NCI-H1417 (cell line): ENCODE measurements around the gene GK.
"Not testable (repeated sequence)": the region's sequence is repeated elsewhere in the genome, so short reads cannot be mapped to it uniquely, and the experiment has no call there.

ENCODE experiments used
- DNase-seq, 3 experiments: peaks; one replicate each; lab custom pipeline; 2025; lab: John Stamatoyannopoulos, UW

Gene GK

DNA sequence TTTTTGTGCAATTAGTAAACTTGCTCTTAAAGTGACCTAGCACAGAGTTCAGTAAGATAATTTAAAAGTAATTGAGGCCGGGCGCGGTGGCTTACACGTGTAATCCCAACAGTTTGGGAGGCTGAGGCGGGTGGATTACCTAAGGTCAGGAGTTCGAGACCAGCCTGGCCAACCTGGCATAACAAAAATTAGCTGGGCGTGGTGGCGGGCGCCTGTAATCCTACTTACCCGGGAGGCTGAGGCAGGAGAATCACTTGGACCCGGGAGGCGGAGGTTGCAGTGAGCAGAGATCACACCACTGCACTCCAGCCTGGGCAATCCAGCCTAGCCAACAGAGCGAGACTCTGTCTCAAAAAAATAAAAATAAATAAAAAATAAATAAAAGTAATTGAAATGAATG is 1.2 kb downstream of the GK start:
- DNase-seq: not testable (repeated sequence)

DNA sequence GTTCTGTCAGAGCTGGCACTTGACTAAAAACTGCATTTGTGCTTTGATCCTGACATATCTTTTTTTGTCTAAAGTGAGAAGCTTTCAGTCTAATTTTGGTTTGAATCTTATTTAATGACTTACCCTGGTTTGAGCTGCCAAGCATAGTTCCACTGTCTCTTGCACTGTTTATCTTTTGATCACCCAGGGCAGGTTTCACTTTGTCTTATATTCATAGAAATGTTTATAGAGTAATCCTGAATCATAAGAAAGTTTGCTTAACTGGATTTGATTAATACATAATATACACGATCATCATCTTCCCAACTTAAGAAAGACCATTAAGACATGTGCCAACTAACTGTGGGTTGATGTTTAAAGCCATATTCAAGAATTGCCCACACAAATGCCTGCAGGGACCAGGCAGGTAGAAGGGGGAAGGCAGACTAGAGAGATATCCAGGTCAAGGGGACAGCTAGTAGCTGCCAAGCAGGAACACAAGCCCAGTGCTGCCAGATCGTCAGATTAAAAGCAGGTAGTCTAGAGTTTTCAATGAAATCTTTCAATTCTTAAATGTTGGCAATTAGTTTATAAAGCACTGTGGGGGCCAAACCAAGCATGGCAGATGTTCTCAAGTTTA is 1.9 kb downstream of the GK start:
- no peak for DNase-seq

DNA sequence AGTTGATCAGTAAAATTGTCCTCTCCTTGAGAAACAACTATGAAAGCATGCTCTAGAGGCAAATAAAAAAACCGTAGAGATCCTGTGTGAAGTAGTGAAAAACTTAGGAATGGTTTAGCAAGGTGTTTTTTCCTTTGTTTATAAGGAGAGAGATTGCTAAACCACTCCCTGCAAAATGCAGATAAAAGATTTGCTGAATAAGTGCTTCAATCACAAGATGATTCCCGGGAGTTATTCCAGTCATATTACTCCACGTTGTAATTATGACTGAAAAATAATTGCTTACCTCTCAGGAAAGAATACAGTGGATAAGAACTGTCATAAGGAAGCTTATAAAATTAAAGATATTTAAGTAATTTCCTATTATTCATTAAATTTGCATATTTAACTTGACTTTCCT is 2.8 kb downstream of the GK start:
- DNase-seq: no peak

DNA sequence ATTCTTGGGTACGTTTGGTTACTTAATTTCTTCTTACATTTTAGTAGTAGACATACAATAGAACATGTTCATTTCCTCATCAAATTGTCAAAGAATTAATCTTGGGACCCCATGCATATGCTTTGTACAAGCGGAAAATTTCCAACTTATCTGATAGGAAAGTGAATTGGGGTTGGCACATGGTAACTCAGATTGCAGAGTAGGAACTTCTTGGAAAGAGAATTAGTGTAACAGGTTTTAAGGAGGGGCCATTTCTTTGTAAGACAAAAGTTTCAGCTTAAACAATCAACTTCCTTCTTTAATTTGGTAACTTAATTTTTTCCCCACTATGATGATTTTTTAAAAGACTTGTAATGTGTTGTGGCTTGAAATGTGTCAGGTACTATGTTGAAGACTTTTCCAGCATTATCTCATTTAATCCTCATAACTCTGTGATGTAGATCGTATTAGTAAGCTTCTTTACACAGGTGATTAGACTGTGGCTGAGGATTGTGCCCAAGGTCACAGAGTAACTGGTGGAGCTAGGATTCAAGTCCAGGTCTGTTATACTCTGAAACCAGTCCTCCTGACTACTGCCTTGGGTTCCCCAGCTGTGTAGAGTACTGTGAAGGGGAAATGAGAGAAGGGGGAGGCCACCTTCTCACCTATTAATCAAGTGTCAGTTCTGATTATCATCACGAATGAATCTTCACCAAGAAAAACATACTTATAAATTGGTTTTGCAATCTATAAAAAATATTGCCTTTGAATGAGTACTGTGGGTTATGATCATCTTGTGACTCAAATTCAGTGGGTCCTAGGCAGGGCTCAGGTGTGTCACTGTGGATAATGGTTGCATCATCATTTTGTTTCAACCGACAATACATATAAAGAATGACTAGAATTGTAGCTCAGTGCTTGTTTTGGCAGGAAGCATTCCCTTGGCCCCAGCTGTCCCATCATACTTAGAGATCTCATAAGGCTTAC is 4.3 kb downstream of the GK start:
- DNase-seq: no peak

DNA sequence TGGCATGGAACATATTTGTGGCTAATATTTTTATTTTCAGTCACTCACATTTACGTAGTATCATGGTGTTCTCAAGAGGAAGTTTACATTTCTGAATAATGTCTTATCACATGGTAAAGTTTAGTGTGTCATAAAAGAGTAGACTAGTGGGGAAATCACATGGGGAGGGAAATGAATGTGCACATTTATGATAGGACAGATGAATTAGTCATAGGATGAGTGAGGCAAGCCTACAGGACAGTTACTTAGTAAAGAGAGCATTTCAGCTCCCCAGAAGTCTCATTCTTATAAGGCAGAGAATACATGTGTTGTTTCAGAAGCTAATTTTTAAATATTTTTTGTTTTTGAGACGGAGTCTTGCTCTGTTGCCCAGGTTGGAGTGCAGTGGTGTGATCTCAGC is 6.2 kb downstream of the GK start:
- DNase-seq: no peak

DNA sequence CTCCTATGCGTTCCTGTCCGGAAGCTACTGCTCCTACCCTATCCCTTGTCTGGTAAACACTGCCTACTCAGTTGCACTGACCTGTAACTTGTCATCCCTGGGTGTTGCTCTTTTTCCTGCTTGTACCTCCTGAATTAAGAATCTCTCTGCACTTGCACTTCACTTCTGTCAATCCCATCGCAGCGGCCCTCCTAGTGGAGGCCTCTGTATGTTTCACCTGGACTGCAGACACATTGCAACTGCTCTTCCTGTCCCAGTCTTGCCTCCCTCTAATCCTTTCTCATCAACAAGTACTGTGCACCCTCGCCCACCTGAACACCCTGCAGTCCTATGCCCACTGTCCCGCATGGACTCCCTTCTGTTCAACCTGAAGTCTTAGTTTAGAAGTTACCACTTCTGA is 8.0 kb downstream of the GK start:
- DNase-seq: no peak

DNA sequence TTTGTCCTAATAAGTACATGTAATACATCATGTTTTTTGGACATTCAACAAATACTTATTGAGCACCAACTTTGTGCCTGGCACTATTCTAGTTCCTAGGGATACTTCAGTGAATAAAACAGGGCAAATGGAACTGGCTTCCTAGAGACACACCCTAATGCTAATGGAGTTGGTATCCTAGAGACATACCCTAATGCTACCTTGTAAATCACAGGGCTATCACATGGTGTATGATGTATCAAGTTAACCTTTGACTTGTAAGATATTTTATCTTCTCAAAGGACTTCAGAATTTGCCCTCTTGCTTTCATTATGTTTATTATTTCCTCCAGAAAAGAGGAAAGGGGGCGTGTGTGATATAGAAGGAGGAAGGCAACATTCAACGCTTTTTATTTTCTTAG is 10.1 kb downstream of the GK start:
- no peak for DNase-seq

DNA sequence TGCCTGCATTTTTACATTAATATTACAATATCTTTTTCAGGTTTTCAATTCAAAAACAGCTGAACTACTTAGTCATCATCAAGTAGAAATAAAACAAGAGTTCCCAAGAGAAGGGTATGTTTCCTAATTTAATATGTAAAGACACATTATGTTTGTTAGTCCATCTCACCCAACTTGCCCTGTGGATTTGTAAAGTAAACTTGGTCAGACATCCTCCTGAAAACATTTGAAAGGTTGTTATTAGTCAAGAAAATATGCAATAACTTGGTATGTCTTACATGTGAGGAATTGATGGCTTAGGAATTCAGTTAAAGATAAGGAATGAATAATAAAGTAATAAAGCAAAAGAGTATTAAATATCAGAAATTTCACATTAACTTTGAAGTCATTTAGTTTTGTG is 12.2 kb downstream of the GK start:
- no peak for DNase-seq

DNA sequence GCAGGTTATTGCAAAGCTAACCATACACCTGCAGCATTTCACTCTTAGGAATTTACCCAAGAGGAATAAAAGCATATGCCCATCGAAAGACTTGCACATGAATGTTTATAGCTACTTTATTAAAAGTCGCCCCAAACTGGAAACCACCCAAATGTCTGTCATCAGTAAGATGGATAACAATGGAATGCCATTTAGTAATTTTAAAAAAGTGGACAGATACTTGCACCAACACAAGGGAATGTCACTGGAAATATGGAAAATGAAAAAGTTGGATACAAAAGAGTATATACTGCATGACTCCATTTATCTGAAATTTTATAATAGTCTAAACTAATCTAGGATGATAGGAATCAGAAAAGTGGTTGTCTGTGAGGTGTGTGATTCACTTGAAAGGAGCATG is 12.9 kb downstream of the GK start:
- DNase-seq: no peak

DNA sequence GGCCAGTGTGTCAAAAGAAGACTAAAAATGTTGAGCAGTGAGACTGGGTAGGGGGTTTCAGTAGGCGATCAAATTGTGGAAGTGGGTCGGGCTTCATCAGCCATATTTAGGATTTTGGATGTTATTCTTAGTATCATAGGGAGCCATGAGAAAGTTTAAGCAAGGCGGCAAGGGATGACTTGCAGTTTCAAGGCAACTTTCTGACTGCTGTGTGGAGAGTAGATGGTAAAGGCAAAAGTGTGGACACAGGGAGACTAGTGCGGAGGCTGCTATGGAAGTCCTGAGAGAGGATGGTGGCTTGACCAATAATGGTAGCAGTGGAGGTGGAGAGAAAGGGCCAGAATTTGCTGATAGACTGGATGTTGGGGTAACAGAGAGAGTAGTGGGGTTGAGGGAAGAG is 15.4 kb downstream of the GK start:
- no peak for DNase-seq

DNA sequence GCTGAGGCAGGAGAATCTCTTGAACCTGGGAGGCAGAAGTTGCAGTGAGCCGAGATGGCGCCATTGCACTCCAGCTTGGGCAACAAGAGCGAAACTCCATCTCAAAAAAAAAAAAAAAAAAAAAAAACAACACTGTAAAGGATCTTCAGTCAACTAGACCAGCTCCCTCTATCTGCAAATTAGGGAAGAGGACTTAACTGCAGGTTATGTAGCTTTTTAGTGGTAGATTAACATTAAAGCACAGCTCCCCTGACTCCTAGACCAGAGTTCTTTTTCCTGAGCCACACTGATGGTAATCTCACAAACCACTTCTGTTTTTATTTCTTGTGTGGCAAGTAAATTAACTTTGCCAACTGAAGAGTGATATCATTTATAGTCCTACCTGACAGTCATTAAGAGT is 18.0 kb downstream of the GK start:
- DNase-seq: not testable (repeated sequence)

DNA sequence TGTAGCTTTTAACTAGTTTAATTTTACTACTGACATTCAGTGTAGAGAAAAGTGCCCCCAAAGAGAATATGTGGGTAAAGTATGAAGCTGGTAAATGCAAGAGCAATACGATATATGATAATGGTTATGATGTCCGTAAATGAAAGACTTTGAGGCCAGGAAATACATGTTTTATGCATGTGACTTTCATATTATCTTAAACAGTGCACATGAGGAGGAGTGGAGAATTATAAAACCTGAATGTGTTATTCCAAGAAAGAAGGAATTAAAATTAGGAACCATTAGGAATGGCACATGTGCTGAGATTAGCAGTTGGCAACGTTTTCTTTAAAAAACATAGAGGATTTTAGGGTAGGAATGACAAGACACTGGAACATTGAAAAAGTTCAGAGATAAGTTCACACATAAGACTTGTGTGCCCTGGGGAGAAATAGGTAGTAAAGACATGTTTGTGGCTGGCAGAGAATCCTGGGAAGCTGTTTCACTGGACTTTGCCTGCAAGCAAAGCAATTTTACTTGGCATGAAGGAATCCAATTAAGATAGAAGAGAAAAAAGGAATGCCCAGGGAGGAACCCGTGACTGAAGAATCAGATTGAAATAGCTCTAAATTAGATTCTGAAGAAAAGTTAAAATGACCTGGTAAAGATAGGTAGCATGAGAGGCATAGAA is 20.0 kb downstream of the GK start:
- no peak for DNase-seq

DNA sequence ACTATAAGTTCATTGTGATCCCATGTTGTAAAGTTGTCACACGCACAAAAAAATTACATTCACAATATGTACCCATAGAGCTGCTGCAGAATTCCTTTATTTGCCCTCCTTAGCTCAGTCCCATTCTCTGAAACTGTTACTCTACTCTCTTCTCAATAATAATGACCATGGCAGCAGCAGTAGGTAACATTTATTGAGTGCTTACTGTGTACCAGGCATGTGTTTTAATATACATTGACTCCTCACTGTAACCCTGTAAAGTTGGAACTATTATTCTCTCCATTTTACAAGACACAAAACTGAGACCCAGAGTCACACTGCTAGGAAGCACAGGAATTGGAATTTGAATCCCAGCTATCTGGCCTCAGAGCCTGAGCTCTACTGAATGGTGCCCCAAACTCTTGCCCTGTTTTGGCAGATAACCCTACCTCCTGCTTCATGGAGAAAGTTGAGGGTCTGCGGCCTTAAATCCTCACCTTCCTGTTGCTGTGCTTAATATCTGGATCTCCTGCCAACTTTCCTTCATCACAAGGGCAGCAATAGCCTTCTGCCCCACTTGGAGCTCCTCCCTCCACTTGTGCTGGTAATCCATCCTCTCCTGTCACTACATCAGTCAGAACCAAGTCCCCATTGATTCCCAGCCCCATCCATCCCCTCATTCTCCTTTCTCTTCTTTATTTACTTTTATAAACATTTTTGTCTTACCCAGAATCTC is 20.8 kb downstream of the GK start:
- DNase-seq: no peak

DNA sequence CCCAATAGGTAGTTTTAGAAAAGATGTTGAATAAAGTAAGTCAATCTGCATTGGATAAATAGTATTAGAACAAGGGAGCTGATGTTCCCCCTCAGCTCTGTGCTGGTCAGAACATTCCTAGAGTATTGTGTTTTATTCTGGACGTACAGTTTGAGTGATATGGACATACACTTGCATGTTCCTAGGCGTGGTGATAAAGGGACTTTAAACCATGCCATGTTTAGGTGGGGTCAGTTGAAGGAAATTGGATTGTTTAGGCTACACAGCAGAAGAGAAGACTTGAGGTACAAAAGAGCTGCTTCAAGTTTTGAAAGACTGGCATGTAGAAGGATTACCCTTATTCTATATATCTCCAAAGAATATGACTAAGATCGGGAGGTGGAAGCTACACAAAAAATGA is 21.6 kb downstream of the GK start:
- no peak for DNase-seq

DNA sequence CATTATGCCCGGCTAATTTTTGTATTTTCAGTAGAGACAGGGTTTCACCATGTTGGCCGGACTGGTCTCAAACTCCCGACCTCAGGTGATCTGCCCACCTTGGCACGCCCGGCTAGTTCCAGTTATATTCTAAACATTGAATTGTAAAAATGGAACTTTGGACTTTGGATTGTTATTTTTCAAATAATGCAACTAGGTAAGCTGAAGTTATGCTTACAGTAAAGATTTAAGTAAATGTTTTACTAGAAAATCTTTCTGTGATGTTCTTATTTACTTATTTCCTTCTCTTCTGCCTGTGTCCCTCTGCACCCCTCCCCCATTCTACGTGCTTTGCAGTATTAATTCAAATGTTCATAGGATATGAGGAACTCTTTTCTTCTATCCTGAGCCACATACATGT is 26.1 kb downstream of the GK start:
- no peak for DNase-seq

DNA sequence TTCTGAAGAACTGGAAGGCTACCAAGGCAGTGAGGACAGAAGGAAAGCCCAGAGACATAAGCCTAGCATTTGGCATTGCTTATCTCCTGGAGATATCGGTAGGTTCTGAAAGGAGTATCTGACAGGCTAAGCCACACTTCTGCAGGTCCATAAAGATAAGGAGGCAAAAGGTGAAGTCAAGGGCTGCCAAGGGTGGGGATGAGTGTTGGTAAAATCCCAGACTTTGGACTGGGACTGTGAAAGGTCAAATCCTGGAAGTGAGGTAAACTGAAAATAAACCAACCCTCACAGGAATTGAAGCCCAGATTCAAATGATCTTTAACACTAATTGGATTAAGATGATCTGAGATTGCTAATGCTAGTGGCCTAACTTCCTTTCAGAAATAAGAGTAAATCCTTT is 27.4 kb downstream of the GK start:
- no peak for DNase-seq

DNA sequence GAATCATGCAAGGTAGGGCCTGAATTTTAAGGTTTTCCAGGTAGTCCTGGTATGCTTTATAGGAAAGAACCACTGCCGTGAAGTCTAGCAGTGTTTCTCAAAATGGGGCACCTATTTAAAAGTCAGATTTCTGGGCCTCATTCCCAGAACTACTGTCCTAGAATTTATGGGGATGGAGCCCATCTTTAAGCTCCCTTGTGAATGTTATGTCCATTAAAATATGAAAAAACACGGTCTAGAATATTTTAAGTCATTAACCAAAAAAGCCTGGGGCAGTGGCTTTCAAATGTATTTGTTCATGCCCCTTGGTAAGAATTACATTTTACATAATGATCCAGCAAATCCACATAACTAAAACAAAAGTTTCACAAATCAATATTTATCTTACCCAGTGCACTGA is 35.4 kb downstream of the GK start:
- no peak for DNase-seq

DNA sequence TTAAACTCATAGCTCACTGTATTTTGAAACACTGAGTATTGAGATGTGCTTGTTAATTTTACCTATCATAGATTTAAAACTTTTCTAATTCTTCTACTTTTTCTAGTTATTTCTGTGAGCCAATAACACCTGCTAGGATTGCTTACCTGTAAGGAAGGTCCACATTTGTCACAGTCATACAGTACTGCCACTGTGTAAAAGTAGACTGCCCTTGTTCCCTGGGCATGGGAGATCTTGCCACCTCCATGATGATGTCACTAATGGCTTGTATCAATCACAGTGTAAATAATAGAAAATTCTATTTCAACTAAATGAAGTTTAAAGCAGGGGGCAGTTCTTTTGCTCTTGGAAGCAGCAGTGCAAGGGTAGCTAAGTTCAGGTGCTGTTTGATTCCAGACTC is 35.9 kb downstream of the GK start:
- DNase-seq: no peak

DNA sequence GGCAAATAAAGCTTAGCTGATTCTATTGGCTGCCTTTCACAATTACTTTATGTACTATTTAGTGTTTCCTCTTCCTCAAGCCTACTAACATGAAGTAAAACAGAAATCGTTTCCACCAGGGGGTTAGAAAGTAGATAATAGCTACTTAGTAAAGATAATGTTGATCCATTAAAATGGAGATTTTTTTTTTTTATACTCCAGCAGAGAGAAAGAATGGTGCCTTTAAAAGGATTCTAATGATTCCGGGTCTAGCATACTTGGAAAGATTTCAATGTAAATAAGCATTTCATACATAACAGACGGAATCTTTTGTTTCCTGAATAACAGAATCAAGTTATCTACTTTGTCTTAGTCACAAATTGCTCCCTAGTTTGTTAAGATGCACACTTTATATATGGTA is 37.1 kb downstream of the GK start:
- no peak for DNase-seq

DNA sequence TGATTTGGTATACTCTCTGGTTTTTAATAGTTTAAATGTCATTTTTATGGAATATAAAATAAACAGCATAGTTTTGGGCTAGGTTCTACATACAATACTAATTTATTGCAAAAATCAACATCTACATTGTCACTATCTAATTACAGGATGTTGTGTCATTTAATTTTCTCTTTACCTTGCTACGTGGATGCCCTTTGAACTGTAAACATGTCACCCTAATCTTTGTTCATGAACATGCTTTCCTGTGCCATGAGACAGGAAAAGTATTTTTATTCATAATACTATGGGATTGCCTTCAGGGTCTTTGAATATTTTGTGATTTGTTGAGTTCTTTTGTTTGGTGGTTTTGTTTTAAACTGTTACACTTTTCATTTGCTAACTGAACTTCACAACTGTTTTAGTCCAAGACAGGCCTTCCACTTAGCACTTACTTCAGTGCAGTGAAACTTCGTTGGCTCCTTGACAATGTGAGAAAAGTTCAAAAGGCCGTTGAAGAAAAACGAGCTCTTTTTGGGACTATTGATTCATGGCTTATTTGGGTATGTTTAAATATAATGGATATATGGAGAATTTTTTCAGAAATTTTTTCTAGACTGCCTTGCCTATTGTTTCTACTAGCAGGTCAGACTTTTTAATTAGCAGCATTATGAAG is 40.9 kb downstream of the GK start:
- no peak for DNase-seq

DNA sequence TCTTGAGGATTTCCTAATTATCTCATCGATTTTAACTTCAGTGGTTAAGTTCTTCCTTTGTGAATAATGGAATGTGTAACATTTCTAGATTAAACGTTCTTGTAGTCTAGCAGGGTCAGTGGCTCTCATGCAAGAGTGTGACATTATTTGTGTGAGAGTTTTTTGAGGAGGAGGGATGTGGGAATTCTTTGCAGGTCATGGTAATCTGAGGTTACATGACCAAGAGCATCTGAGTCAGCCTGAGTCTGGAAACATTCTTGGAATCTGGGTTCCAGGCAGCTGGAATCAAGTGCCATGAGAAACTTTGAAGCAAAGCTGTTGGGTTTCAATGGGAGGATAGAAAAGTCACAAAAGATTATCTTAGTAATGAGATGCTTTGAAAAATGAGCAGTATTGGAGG is 49.5 kb downstream of the GK start:
- no peak for DNase-seq

DNA sequence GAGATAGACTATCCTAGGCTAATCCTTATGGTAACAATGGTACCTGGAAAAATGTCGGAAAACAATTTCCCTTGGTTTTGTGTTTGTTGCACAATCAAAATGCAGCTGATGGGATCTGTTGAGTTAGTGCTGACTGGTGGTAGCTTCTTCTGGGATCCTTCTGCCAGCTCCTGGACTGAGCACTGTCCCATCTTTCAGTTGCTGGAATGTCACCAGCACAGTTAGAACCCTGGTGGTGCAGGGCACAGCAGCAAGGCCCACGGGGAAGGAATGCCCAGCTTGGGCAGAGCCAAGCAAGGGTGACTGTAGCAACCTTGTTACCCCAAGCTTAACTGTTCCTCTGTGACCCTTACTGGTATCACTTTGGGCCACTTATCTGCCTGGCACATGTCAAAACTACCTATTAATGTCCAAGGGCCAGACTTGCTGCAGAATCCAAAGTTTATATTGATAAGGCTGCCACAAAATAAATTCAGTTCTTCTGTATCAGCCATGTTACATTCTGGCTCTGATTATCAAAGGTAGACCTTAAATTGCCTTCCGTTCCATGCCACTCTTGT is 53.1 kb downstream of the GK start:
- no peak for DNase-seq
